Skeletal muscle tissue (tissue), 4 donors: ENCODE measurements around the gene BAIAP3. TPM values are rescaled to one million over a fixed set of nuclear protein-coding genes. Genes with fewer than 3 reads are reported as not detected.

Experiments
- H3K27ac ChIP-seq: one replicate; pipeline ENCODE4 v1.7.0; 2013; ENCODE audit warnings: mild to moderate bottlenecking, low read depth, low read length, inconsistent platforms
- H3K27me3 ChIP-seq, 3 donors: one replicate each; pipeline ENCODE4 v1.7.0; 2013; ENCODE audit warnings: low read length in 3 of 3; ENCODE audit not compliant: control insufficient read depth in 3 of 3, insufficient read depth in 3 of 3
- H3K36me3 ChIP-seq, 3 donors: one replicate each; pipeline ENCODE4 v1.7.0; 2013; ENCODE audit warnings: low read length in 3 of 3; ENCODE audit not compliant: control insufficient read depth in 3 of 3, insufficient read depth in 3 of 3
- H3K4me1 ChIP-seq, 3 donors: one replicate each; pipeline ENCODE4 v1.7.0; 2013; ENCODE audit warnings: low read length in 3 of 3, mild to moderate bottlenecking in 3 of 3; ENCODE audit not compliant: control insufficient read depth in 3 of 3, insufficient read depth in 3 of 3
- H3K4me3 ChIP-seq, 3 donors: one replicate each; pipeline ENCODE4 v1.7.0; 2013; ENCODE audit warnings: low read length in 3 of 3
- H3K9ac ChIP-seq, 3 donors: one replicate each; pipeline ENCODE4 v1.7.0; 2013; ENCODE audit warnings: low read length in 3 of 3, mild to moderate bottlenecking in 3 of 3, moderate library complexity in 2 of 3, low read depth in 1 of 3
- H3K9me3 ChIP-seq, 3 donors: one replicate each; pipeline ENCODE4 v1.7.0; 2013; ENCODE audit warnings: low read length in 3 of 3; ENCODE audit not compliant: control insufficient read depth in 3 of 3
- total RNA-seq: library from RNA; depleted of rRNA; stranded (reverse); fragments of >200 nt; gene quantifications from one replicate; pipeline ENCODE4 v1.2.3, GENCODE V29; 2014
- donor health status: Osteomylitis.

Gene BAIAP3
- total RNA-seq, 1 donor from 2014 or later = 1.0 TPM

GRCh38 chr16:1309888-1310831 lies 23.3 kb upstream of the BAIAP3 start:
- H3K27me3 ChIP-seq = no peaks in the 10 kb centered on the region
- H3K9me3 ChIP-seq = no peaks in the 10 kb centered on the region
- H3K36me3 ChIP-seq = peaks cover 8 to 16% (median 13%) of the 10 kb centered on the region in 3 donors
- peaks cover 30 to 50% (median 33%) of the 10 kb centered on the region in 3 donors for H3K4me1 ChIP-seq
- no peak overlapping the region for H3K27ac ChIP-seq
- H3K4me3 ChIP-seq = peak overlapping the region; percentile 75 to 90 (median 87)
- H3K9ac ChIP-seq = peak overlapping the region; percentile 71 to 86 (median 85)

GRCh38 chr16:1310832-1311200 lies 22.6 kb upstream of the BAIAP3 start:
- Histone ChIP-seq H3K27ac (no peak overlapping the region), H3K9ac (peak overlapping the region; percentile 71 to 86 (median 85)), H3K9me3 (no peaks in the 10 kb centered on the region), H3K4me1 (peaks cover 30 to 50% (median 33%) of the 10 kb centered on the region in 3 donors), H3K4me3 (peak overlapping the region; percentile 75 to 90 (median 87)), H3K36me3 (peaks cover 13 to 23% (median 18%) of the 10 kb centered on the region in 3 donors), H3K27me3 (no peaks in the 10 kb centered on the region)

- Histone ChIP-seq H3K4me3 (peak overlapping the region; percentile 75 to 90 (median 87)), H3K4me1 (peaks cover 30 to 50% (median 33%) of the 10 kb centered on the region in 3 donors), H3K27ac (no peak overlapping the region), H3K36me3 (peaks cover 17 to 27% (median 23%) of the 10 kb centered on the region in 3 donors), H3K9me3 (no peaks in the 10 kb centered on the region), H3K27me3 (no peaks in the 10 kb centered on the region), H3K9ac (peak overlapping the region; percentile 71 to 86 (median 85))
Observed at GRCh38 chr16:1311212-1311737, 22.2 kb upstream of the BAIAP3 start.

GRCh38 chr16:1311738-1312466 lies 21.5 kb upstream of the BAIAP3 start:
- Histone ChIP-seq H3K27ac (peak overlapping the region; percentile 30), H3K36me3 (peaks cover 24 to 32% (median 28%) of the 10 kb centered on the region in 3 donors), H3K9me3 (no peaks in the 10 kb centered on the region), H3K4me1 (peaks cover 30 to 50% (median 33%) of the 10 kb centered on the region in 3 donors), H3K9ac (peak overlapping the region; percentile 71 to 86 (median 85)), H3K4me3 (peak overlapping the region; percentile 75 to 90 (median 87)), H3K27me3 (no peaks in the 10 kb centered on the region)

- peak overlapping the region; percentile 30 for H3K27ac ChIP-seq
- H3K4me3 ChIP-seq = peak overlapping the region in 2 of 3 donors; percentile 23 to 87
- H3K4me1 ChIP-seq = peaks cover 30 to 50% (median 33%) of the 10 kb centered on the region in 3 donors
- H3K36me3 ChIP-seq = peaks cover 27 to 34% (median 32%) of the 10 kb centered on the region in 3 donors
- H3K27me3 ChIP-seq = no peaks in the 10 kb centered on the region
- H3K9ac ChIP-seq = peak overlapping the region; percentile 32 to 85 (median 61)
- H3K9me3 ChIP-seq = no peaks in the 10 kb centered on the region
Observed at GRCh38 chr16:1312467-1312816, 21.0 kb upstream of the BAIAP3 start.

GRCh38 chr16:1312903-1313302 lies 20.5 kb upstream of the BAIAP3 start:
- no peaks in the 10 kb centered on the region for H3K27me3 ChIP-seq
- no peak overlapping the region for H3K27ac ChIP-seq
- no peaks in the 10 kb centered on the region for H3K9me3 ChIP-seq
- peak overlapping the region in 1 of 3 donors; percentile 2 for H3K4me3 ChIP-seq
- peak overlapping the region; percentile 23 to 85 (median 61) for H3K9ac ChIP-seq
- peaks cover 32 to 39% (median 36%) of the 10 kb centered on the region in 3 donors for H3K36me3 ChIP-seq
- peaks cover 30 to 50% (median 33%) of the 10 kb centered on the region in 3 donors for H3K4me1 ChIP-seq

GRCh38 chr16:1313721-1314369 lies 19.6 kb upstream of the BAIAP3 start:
- Histone ChIP-seq H3K9ac (no peak overlapping the region), H3K36me3 (peaks cover 41 to 45% (median 42%) of the 10 kb centered on the region in 3 donors), H3K4me1 (peaks cover 30 to 46% (median 33%) of the 10 kb centered on the region in 3 donors), H3K4me3 (no peak overlapping the region), H3K27ac (peak overlapping the region; percentile 19), H3K9me3 (no peaks in the 10 kb centered on the region), H3K27me3 (no peaks in the 10 kb centered on the region)

GRCh38 chr16:1314399-1315068 lies 18.9 kb upstream of the BAIAP3 start:
- no peak overlapping the region for H3K27ac ChIP-seq
- no peak overlapping the region for H3K9ac ChIP-seq
- H3K4me3 ChIP-seq = no peak overlapping the region
- no peaks in the 10 kb centered on the region for H3K27me3 ChIP-seq
- peaks cover 30 to 43% (median 33%) of the 10 kb centered on the region in 3 donors for H3K4me1 ChIP-seq
- H3K36me3 ChIP-seq = peaks cover 48 to 51% (median 49%) of the 10 kb centered on the region in 3 donors
- no peaks in the 10 kb centered on the region for H3K9me3 ChIP-seq
